Loucy (cell line): ENCODE measurements around the gene BBX.

Experiments used
- H2AFZ ChIP-seq: fragments of 200-600 bp; sonication (generic); 2 replicates; pipeline ENCODE4 v1.6.0; 2016; ENCODE audit warnings: antibody characterized with exemption, mild to moderate bottlenecking, low read length, moderate library complexity
- H3F3A ChIP-seq: fragments of 200-600 bp; 2 replicates; pipeline ENCODE4 v1.6.0; 2016; ENCODE audit warnings: antibody characterized with exemption, low read depth, mild to moderate bottlenecking
- H3K27me3 ChIP-seq: fragments of 200-600 bp; sonication (generic); 2 replicates; pipeline ENCODE4 v1.6.1; 2014; ENCODE audit warnings: low read length, mild to moderate bottlenecking; ENCODE audit not compliant: insufficient read depth, poor library complexity, severe bottlenecking
- H3K36me3 ChIP-seq: fragments of 200-600 bp; sonication (generic); 2 replicates; pipeline ENCODE4 v1.6.1; 2016; ENCODE audit warnings: low read length; ENCODE audit not compliant: insufficient read depth
- H3K4me1 ChIP-seq: fragments of 200-600 bp; sonication (generic); 2 replicates; pipeline ENCODE4 v1.5.1; 2014; ENCODE audit warnings: low read length, mild to moderate bottlenecking; ENCODE audit not compliant: insufficient read depth, poor library complexity, severe bottlenecking
- H3K4me2 ChIP-seq: fragments of 200-600 bp; sonication (generic); 2 replicates; pipeline ENCODE4 v1.6.0; 2014; ENCODE audit warnings: antibody characterized with exemption, low read length, low read depth, mild to moderate bottlenecking; ENCODE audit not compliant: poor library complexity, severe bottlenecking
- H3K4me3 ChIP-seq: fragments of 200-600 bp; sonication (generic); 2 replicates; pipeline ENCODE4 v1.5.1; 2014; ENCODE audit warnings: low read length, mild to moderate bottlenecking, mixed read lengths; ENCODE audit not compliant: poor library complexity, severe bottlenecking
- H3K79me2 ChIP-seq: fragments of 200-600 bp; sonication (generic); 2 replicates; pipeline ENCODE4 v1.6.1; 2014; ENCODE audit warnings: low read length; ENCODE audit not compliant: insufficient read depth
- H3K9ac ChIP-seq: fragments of 200-600 bp; sonication (generic); 2 replicates; pipeline ENCODE4 v1.6.0; 2014; ENCODE audit warnings: mild to moderate bottlenecking, low read depth, low read length, moderate library complexity; ENCODE audit not compliant: poor library complexity, severe bottlenecking
- H3K9me2 ChIP-seq: fragments of 200-600 bp; sonication (generic); replicated peaks from 2 replicates; pipeline ENCODE4 v1.6.1; 2016; ENCODE audit warnings: low read depth, low read length, mixed read lengths
- H3K9me3 ChIP-seq: fragments of 200-600 bp; sonication (generic); 2 replicates; pipeline ENCODE4 v1.6.1; 2014; ENCODE audit warnings: mild to moderate bottlenecking, antibody characterized with exemption, low read length, low read depth; ENCODE audit not compliant: insufficient read depth
- H4K20me1 ChIP-seq: fragments of 200-600 bp; sonication (generic); 2 replicates; pipeline ENCODE4 v1.6.0; 2014; ENCODE audit warnings: antibody characterized with exemption, low read length, mild to moderate bottlenecking; ENCODE audit not compliant: insufficient read depth, poor library complexity, severe bottlenecking
- EZH2phosphoT487 ChIP-seq: fragments of 200-600 bp; IDR thresholded peaks from 2 replicates; pipeline ENCODE4 v1.6.1; 2018; ENCODE audit warnings: antibody characterized with exemption, mild to moderate bottlenecking, moderate library complexity, borderline replicate concordance
- TF ChIP-seq, protein P1 (sequence below): fragments of 200-600 bp; sonication (generic); conservative IDR thresholded peaks from 2 replicates; pipeline ENCODE4 v1.5.1; 2014; ENCODE audit warnings: mild to moderate bottlenecking, antibody characterized with exemption, low read length

BBX gene

GRCh38 chr3:107512108-107512507, 10.7 kb upstream of the BBX start:
- Histone ChIP-seq H3K27me3 (no peaks in the 10 kb centered on the region), H3K9me2 (no peaks in the 10 kb centered on the region), H3K4me2 (no peak overlapping the region), H3K36me3 (no peaks in the 10 kb centered on the region), H3K4me3 (no peak overlapping the region), H3F3A (no peaks in the 10 kb centered on the region), H4K20me1 (no peaks in the 10 kb centered on the region), H3K79me2 (no peaks in the 10 kb centered on the region), H3K9me3 (no peaks in the 10 kb centered on the region), H2AFZ (no peak overlapping the region), H3K9ac (no peak overlapping the region), H3K4me1 (peaks cover 5% of the 10 kb centered on the region)
- no peak for TF ChIP-seq EZH2phosphoT487
- TF ChIP-seq, protein P1, sequence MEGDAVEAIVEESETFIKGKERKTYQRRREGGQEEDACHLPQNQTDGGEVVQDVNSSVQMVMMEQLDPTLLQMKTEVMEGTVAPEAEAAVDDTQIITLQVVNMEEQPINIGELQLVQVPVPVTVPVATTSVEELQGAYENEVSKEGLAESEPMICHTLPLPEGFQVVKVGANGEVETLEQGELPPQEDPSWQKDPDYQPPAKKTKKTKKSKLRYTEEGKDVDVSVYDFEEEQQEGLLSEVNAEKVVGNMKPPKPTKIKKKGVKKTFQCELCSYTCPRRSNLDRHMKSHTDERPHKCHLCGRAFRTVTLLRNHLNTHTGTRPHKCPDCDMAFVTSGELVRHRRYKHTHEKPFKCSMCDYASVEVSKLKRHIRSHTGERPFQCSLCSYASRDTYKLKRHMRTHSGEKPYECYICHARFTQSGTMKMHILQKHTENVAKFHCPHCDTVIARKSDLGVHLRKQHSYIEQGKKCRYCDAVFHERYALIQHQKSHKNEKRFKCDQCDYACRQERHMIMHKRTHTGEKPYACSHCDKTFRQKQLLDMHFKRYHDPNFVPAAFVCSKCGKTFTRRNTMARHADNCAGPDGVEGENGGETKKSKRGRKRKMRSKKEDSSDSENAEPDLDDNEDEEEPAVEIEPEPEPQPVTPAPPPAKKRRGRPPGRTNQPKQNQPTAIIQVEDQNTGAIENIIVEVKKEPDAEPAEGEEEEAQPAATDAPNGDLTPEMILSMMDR: peak; percentile 29; the same call in 1 of the 2 replicates

DNA sequence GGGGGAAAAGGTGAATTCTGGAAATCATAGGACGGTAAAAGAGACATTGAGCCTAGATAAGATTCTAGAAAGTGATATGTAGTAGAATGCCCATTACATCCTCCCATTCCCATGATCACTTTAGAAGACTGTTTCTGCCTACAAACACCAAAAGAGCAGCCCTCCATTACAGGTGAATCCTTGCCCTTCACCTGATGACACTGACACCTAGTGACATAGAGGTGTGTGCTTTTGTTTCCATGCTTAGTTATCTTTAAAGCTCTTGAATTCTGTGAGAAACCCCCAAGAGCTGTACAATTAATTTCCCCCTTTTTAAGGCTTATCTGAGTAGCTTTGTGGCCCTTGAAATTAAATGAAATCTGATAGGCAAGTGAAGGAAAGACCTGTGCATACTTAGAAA, 8.3 kb upstream of the BBX start:
- H3K4me3 ChIP-seq: no peak overlapping the region

DNA sequence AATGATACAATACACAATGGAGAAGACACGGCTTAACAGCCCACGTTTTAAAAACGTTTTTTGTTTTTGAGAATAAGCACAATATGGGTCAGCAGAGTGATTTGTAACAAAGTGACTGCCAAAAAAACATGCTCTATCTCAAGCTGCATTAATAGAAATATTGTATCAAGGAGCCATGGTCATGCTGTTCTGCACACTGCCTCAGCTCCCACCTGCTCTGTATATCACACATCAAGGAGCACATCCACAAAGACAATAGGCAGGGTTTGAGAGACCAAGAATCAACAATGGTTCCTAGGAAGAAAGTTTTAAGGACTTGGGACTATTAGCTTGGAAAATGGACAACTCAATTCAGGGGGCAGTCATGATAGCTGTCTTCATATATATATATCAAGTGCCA, 6.3 kb upstream of the BBX start:
- TF ChIP-seq, protein P1: no peak
- TF ChIP-seq EZH2phosphoT487: no peak
- Histone ChIP-seq H3K4me3 (no peak overlapping the region), H3K4me2 (no peak overlapping the region), H3K36me3 (no peaks in the 10 kb centered on the region), H3K9me3 (no peaks in the 10 kb centered on the region), H3F3A (no peaks in the 10 kb centered on the region), H3K27me3 (no peaks in the 10 kb centered on the region), H4K20me1 (no peaks in the 10 kb centered on the region), H3K9me2 (no peaks in the 10 kb centered on the region), H2AFZ (no peak overlapping the region), H3K9ac (no peak overlapping the region), H3K79me2 (no peaks in the 10 kb centered on the region), H3K4me1 (peaks cover 5% of the 10 kb centered on the region)

More for the DNA sequence above, 8.3 kb upstream of the BBX start:
- TF ChIP-seq, protein P1: no peak
- TF ChIP-seq EZH2phosphoT487: no peak
- Histone ChIP-seq H3K27me3 (no peaks in the 10 kb centered on the region), H3K9me3 (no peaks in the 10 kb centered on the region), H3K4me1 (peaks cover 5% of the 10 kb centered on the region), H3K4me2 (no peak overlapping the region), H2AFZ (no peak overlapping the region), H3K9ac (no peak overlapping the region), H3F3A (no peaks in the 10 kb centered on the region), H3K79me2 (no peaks in the 10 kb centered on the region), H3K36me3 (no peaks in the 10 kb centered on the region), H4K20me1 (no peaks in the 10 kb centered on the region), H3K9me2 (no peaks in the 10 kb centered on the region)
